PFSK-1 (cell line): ENCODE measurements around the gene FMO2.

Experiments
- POLR2AphosphoS5 ChIP-seq: IDR thresholded peaks from 2 replicates; pipeline ENCODE4 v1.6.1; 2012; ENCODE audit warnings: low read depth, mild to moderate bottlenecking, control low read depth, low read length, moderate library complexity
- SIN3A ChIP-seq: IDR thresholded peaks from 2 replicates; pipeline ENCODE4 v1.6.1; 2012; ENCODE audit warnings: mild to moderate bottlenecking, low read length, moderate library complexity, borderline replicate concordance; ENCODE audit not compliant: insufficient read depth
- TF ChIP-seq, protein P1 (sequence below), 2 experiments: IDR thresholded peaks; 2 replicates each; pipeline versions ENCODE4 v1.6.1 to v1.8.0; 2011 to 2012; ENCODE audit warnings: low read depth in 2 of 2, low read length in 2 of 2, control low read depth in 1 of 2, inconsistent platforms in 1 of 2, mild to moderate bottlenecking in 1 of 2, moderate library complexity in 1 of 2; ENCODE audit not compliant: insufficient read depth in 1 of 2

DNA sequence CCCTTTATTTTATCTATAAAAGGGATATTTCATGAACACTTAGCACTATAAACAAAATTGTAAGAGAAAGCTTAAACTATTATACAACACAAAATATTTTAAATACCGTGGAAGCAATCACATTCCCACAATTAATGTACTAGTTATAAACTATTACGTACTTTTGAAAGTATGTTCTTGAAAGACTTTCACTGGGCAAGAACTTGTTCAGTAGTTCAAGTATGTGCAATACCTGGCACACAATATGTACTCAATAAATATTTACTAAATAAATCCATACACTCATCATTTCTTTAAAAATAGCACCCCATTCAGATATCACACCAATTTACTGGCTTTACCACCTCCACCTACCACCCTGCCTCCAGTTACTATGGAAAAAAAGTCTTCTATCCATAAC, 12.6 kb upstream of the FMO2 start:
- no peak for TF ChIP-seq SIN3A
- no peak for TF ChIP-seq POLR2AphosphoS5
- TF ChIP-seq, protein P1, sequence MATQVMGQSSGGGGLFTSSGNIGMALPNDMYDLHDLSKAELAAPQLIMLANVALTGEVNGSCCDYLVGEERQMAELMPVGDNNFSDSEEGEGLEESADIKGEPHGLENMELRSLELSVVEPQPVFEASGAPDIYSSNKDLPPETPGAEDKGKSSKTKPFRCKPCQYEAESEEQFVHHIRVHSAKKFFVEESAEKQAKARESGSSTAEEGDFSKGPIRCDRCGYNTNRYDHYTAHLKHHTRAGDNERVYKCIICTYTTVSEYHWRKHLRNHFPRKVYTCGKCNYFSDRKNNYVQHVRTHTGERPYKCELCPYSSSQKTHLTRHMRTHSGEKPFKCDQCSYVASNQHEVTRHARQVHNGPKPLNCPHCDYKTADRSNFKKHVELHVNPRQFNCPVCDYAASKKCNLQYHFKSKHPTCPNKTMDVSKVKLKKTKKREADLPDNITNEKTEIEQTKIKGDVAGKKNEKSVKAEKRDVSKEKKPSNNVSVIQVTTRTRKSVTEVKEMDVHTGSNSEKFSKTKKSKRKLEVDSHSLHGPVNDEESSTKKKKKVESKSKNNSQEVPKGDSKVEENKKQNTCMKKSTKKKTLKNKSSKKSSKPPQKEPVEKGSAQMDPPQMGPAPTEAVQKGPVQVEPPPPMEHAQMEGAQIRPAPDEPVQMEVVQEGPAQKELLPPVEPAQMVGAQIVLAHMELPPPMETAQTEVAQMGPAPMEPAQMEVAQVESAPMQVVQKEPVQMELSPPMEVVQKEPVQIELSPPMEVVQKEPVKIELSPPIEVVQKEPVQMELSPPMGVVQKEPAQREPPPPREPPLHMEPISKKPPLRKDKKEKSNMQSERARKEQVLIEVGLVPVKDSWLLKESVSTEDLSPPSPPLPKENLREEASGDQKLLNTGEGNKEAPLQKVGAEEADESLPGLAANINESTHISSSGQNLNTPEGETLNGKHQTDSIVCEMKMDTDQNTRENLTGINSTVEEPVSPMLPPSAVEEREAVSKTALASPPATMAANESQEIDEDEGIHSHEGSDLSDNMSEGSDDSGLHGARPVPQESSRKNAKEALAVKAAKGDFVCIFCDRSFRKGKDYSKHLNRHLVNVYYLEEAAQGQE (IDR thresholded peaks at IDR 0.05; ENCODE audit: insufficient read depth in 1 of 2, low read depth in 2 of 2, low read length in 2 of 2), result no peak
